LHCN-M2 (cell line): Measurements from ENCODE around the gene ACP1. TPM values are rescaled to one million over a fixed set of nuclear protein-coding genes. Genes with fewer than 3 reads are reported as not detected.

ENCODE experiments used
- DNase-seq: peaks from one replicate; pipeline ENCODE4 v3.0.0-alpha.2; 2012; ENCODE audit warnings: low read depth
- total RNA-seq: library from RNA; depleted of rRNA; stranded (reverse); fragments of >200 nt; gene quantifications from 2 replicates; pipeline ENCODE4 v1.2.3, GENCODE V29; 2014

The ACP1 gene
- total RNA-seq, 1 experiment from 2014 or later: 121 TPM

GRCh38 chr2:280650-281110 is 15.9 kb downstream of the ACP1 start:
- DNase-seq: no peak

- DNase-seq: no peak
These were observed 16.6 kb downstream of the ACP1 start for GRCh38 chr2:281381-281780.

- no peak for DNase-seq
These were observed 17.9 kb downstream of the ACP1 start for GRCh38 chr2:282371-283263.

- no peak for DNase-seq
These were observed 19.4 kb downstream of the ACP1 start for GRCh38 chr2:283996-284794.

- no peak for DNase-seq
These were observed 20.2 kb downstream of the ACP1 start for GRCh38 chr2:284896-285492.

- DNase-seq: no peak
These were observed 20.8 kb downstream of the ACP1 start for GRCh38 chr2:285531-285930.

GRCh38 chr2:286035-286434 is 21.3 kb downstream of the ACP1 start:
- DNase-seq: no peak

GRCh38 chr2:286774-287392 is 22.1 kb downstream of the ACP1 start:
- no peak for DNase-seq

GRCh38 chr2:287471-287885 is 22.7 kb downstream of the ACP1 start:
- no peak for DNase-seq

GRCh38 chr2:287911-288757 is 23.4 kb downstream of the ACP1 start, which contains the start of gene ALKAL2:
Gene ALKAL2, minus strand, starts transcription at chr2:288091. Its CDS starts 256 bp downstream, at chr2:287835.
- DNase-seq: no peak

GRCh38 chr2:288758-289361 is 24.1 kb downstream of the ACP1 start:
- no peak for DNase-seq

- peak; percentile 7 for DNase-seq
These were observed 24.8 kb downstream of the ACP1 start for GRCh38 chr2:289362-290089.

- DNase-seq: peak; percentile 54
These were observed 25.5 kb downstream of the ACP1 start for GRCh38 chr2:290090-290722.

GRCh38 chr2:295090-295489 is 30.3 kb downstream of the ACP1 start:
- no peak for DNase-seq

GRCh38 chr2:296354-296753 is 31.6 kb downstream of the ACP1 start:
- no peak for DNase-seq

- DNase-seq: no peak
These were observed 40.6 kb downstream of the ACP1 start for GRCh38 chr2:305366-305765.

GRCh38 chr2:309148-309953 is 44.6 kb downstream of the ACP1 start:
- DNase-seq: no peak

GRCh38 chr2:309954-310510 is 45.3 kb downstream of the ACP1 start:
- DNase-seq: no peak
